PC-9 (cell line): ENCODE results near the gene MYO1F. TPM values are rescaled to one million over a fixed set of nuclear protein-coding genes. Genes with fewer than 3 reads are reported as not detected.

Experiments used
- BruUV-seq: library from RNA; stranded (reverse); fragments of 400-500 nt; replicated peaks from 2 replicates; lab custom pipeline; 2021; lab: Mats Ljungman, UMichigan
- CTCF ChIA-PET: fragments of 300-600 bp; sonication (Branson Sonifier 250); formaldehyde crosslinking; loops from one replicate; lab custom pipeline; 2022; ENCODE audit warnings: antibody characterized with exemption; lab: Charles Lee
- POLR2A ChIA-PET: fragments of 300-600 bp; sonication (Branson Sonifier 250); formaldehyde crosslinking; loops from one replicate; lab custom pipeline; 2022; ENCODE audit warnings: antibody characterized with exemption; ENCODE audit not compliant: unreplicated experiment; lab: Charles Lee
- DNase-seq, 2 experiments: peaks; one replicate each; pipeline versions ENCODE4 v3.0.0 to v3.0.0-alpha.2; 2015 to 2022; ENCODE audit warnings: mixed read lengths in 1 of 2
- H2AFZ ChIP-seq: fragments of 200-600 bp; sonication (generic); 2 replicates; pipeline ENCODE4 v1.8.1; 2017; ENCODE audit warnings: antibody characterized with exemption
- H3F3A ChIP-seq: fragments of 200-600 bp; sonication (generic); 2 replicates; pipeline ENCODE4 v1.8.1; 2017; ENCODE audit warnings: antibody characterized with exemption, mild to moderate bottlenecking, low read depth; ENCODE audit not compliant: insufficient read depth
- H3K27ac ChIP-seq: fragments of 200-600 bp; sonication (generic); 2 replicates; pipeline ENCODE4 v1.6.1; 2016; ENCODE audit warnings: mixed run types
- H3K27me3 ChIP-seq: fragments of 200-600 bp; sonication (generic); 2 replicates; pipeline ENCODE4 v1.6.1; 2016; ENCODE audit warnings: low read depth, mixed run types; ENCODE audit not compliant: insufficient read depth
- H3K36me3 ChIP-seq: fragments of 200-600 bp; sonication (generic); 2 replicates; pipeline ENCODE4 v1.6.1; 2016; ENCODE audit warnings: low read depth, mixed run types
- H3K4me1 ChIP-seq: fragments of 200-600 bp; sonication (generic); replicated peaks from 2 replicates; pipeline ENCODE4 v1.6.1; 2016; ENCODE audit warnings: mixed run types; ENCODE audit not compliant: insufficient read depth
- H3K4me2 ChIP-seq: fragments of 200-600 bp; sonication (generic); 2 replicates; pipeline ENCODE4 v1.6.1; 2017; ENCODE audit warnings: mixed run types
- H3K4me3 ChIP-seq: fragments of 200-600 bp; sonication (generic); 2 replicates; pipeline ENCODE4 v1.6.1; 2016; ENCODE audit warnings: mixed run types
- H3K79me2 ChIP-seq: fragments of 200-600 bp; sonication (generic); 2 replicates; pipeline ENCODE4 v1.6.1; 2017; ENCODE audit warnings: low read depth, mixed run types
- H3K9me2 ChIP-seq: fragments of 200-600 bp; sonication (generic); 2 replicates; pipeline ENCODE4 v1.8.1; 2017; ENCODE audit warnings: mild to moderate bottlenecking; ENCODE audit not compliant: insufficient read depth
- H3K9me3 ChIP-seq: fragments of 200-600 bp; sonication (generic); 2 replicates; pipeline ENCODE4 v1.8.1; 2016; ENCODE audit warnings: low read depth; ENCODE audit not compliant: insufficient read depth
- H4K20me1 ChIP-seq: fragments of 200-600 bp; sonication (generic); 2 replicates; pipeline ENCODE4 v1.8.1; 2017; ENCODE audit not compliant: insufficient read depth
- EZH2 ChIP-seq: fragments of 200-600 bp; sonication (generic); IDR thresholded peaks from 2 replicates; pipeline ENCODE4 v1.8.0; 2017; ENCODE audit warnings: antibody characterized with exemption, low read depth
- intact Hi-C: fragments of 100-400 bp; cut with micrococcal nuclease; formaldehyde crosslinking; loops from one replicate; pipeline ENCODE4 v1.10.0; 2022; ENCODE audit not compliant: unreplicated experiment
- total RNA-seq: library from RNA; stranded (reverse); gene quantifications from 2 replicates; pipeline ENCODE4 v1.2.3, GENCODE V29; 2021
- TF ChIP-seq, protein P1 (sequence below): fragments of 200-600 bp; sonication (generic); conservative IDR thresholded peaks from 2 replicates; pipeline ENCODE4 v1.6.1; 2017; ENCODE audit warnings: mixed run types, antibody characterized with exemption, mild to moderate bottlenecking, moderate library complexity

MYO1F gene
- total RNA-seq, 1 experiment from 2014 or later: 1.3 TPM

DNA sequence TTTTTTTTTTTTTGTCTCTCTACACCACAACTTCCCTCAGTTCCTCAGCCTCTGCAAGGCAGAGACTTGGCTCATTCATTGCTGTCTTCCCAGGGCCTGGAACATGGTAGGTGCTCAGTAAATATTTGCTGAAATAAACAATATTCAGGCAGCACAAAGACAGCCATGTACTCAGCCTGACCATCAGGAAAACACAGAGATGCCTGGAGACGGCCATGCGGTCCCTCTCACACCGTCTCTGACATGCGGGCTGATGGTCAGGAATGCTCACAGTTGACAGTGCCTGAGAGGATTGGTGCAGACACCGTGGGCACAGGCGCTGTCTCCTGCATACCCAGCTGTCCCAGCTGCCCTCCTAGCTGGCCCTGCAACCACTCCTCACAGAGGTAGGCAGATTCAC, 75.7 kb downstream of the MYO1F start:
- no peak overlapping the region for H2AFZ ChIP-seq
- H3K79me2 ChIP-seq: no peaks in the 10 kb centered on the region
- no peak for DNase-seq
- no peaks in the 10 kb centered on the region for H3K4me1 ChIP-seq
- H3K4me3 ChIP-seq: no peak overlapping the region
- no peaks in the 10 kb centered on the region for H4K20me1 ChIP-seq
- H3K9me2 ChIP-seq: no peaks in the 10 kb centered on the region
- intact Hi-C loops: loop anchor here (10.0 kb wide), 1 partner anchor 147 kb away; no protein-coding TSS in a partner anchor
- H3K27me3 ChIP-seq: peaks cover 7% of the 10 kb centered on the region; the same call in 1 of the 2 replicates
- H3K4me2 ChIP-seq: no peak overlapping the region
- TF ChIP-seq, protein P1, sequence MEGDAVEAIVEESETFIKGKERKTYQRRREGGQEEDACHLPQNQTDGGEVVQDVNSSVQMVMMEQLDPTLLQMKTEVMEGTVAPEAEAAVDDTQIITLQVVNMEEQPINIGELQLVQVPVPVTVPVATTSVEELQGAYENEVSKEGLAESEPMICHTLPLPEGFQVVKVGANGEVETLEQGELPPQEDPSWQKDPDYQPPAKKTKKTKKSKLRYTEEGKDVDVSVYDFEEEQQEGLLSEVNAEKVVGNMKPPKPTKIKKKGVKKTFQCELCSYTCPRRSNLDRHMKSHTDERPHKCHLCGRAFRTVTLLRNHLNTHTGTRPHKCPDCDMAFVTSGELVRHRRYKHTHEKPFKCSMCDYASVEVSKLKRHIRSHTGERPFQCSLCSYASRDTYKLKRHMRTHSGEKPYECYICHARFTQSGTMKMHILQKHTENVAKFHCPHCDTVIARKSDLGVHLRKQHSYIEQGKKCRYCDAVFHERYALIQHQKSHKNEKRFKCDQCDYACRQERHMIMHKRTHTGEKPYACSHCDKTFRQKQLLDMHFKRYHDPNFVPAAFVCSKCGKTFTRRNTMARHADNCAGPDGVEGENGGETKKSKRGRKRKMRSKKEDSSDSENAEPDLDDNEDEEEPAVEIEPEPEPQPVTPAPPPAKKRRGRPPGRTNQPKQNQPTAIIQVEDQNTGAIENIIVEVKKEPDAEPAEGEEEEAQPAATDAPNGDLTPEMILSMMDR: no peak
- no peak for TF ChIP-seq EZH2
- CTCF ChIA-PET: no interaction called here
- H3F3A ChIP-seq: peaks cover 7% of the 10 kb centered on the region; the same call in 1 of the 2 replicates
- POLR2A ChIA-PET: no interaction called here
- no peaks in the 10 kb centered on the region for H3K9me3 ChIP-seq
- no peaks in the 10 kb centered on the region for H3K36me3 ChIP-seq
- H3K27ac ChIP-seq: no peak overlapping the region
- no TSS peak for BruUV-seq

DNA sequence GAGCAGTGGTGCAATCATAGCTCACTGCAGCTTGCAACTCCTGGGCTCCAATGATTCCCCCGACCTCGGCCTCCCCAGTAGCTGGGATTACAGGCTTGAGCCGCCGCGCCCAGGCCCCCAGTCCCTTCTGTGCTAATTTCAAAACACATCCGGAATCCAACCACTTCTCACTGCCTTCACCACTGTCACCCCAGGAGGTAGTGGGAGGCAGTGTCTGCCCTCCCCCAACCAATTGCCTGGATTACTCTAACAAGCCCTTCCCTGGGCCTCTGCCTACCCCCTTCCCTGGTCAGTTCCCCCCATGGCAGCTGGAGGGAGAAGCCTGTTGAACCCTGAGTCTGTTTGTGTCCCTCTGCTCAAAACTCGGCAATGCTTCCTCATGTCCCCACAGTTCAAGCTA, 77.1 kb downstream of the MYO1F start:
- H3K9me3 ChIP-seq: no peaks in the 10 kb centered on the region
- no peak overlapping the region for H3K4me2 ChIP-seq
- no peak overlapping the region for H2AFZ ChIP-seq
- peaks cover 7% of the 10 kb centered on the region; the same call in 1 of the 2 replicates for H3K27me3 ChIP-seq
- ChIA-PET CTCF (interaction anchor here (0.5 kb wide), 1 partner anchor 75 kb away, joined by 3 read pairs; no protein-coding TSS in a partner anchor), POLR2A (interaction anchor here (0.5 to 0.6 kb wide), 2 partner anchors 14 to 1592 kb away, joined by 4 to 5 read pairs; partner anchors contain the start of gene ZNF414)
- H3K9me2 ChIP-seq: no peaks in the 10 kb centered on the region
- TF ChIP-seq EZH2: no peak
- TF ChIP-seq, protein P1: no peak
- H3K36me3 ChIP-seq: no peaks in the 10 kb centered on the region
- H4K20me1 ChIP-seq: no peaks in the 10 kb centered on the region
- no peak overlapping the region for H3K27ac ChIP-seq
- H3K4me1 ChIP-seq: no peaks in the 10 kb centered on the region
- intact Hi-C loops: loop anchor here (10.0 kb wide), 1 partner anchor 145 kb away; no protein-coding TSS in a partner anchor
- BruUV-seq: no TSS peak
- no peak for DNase-seq
- H3K79me2 ChIP-seq: no peaks in the 10 kb centered on the region
- 0 out of 2 replicates have a peak, but pooled peaks cover 4% of the 10 kb centered on the region for H3F3A ChIP-seq
- H3K4me3 ChIP-seq: no peak overlapping the region

DNA sequence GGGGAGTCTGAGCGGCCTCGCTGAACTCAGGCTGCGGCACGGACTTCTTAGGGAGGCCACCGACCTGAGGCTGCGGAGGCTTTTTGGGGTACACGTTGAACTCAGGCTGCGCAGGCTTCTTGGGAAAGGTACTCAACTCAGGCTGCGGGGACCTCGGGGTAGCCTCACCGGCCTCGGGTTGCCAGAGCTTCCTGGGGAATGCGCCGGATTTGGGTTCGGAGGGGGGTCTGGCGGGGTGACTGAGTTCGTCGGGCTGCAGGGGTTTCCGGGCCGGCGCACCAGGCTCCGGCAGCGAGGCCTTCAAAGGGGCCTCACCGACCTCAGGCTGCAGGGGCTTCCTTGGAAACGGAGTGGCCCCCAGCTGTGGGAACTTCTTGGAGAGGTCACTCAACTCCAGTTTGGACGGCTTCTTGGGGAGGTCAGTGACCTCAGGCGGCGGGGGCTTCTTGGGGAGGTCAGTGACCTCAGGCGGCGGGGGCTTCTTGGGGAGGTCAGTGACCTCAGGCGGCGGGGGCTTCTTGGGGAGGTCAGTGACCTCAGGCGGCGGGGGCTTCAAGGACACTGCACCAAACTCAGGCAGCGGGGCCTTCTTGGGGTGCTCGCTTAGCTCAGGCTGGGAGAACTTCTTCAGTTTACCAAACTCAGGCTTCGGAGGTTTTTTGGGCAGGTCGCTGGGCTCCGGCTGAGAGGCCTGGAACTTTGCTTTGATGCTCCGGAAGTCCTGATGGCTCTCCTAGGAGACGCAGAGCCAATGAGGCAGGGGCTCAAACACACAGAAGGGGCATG, 78.0 kb downstream of the MYO1F start:
- Histone ChIP-seq H3K27me3 (peaks cover 7% of the 10 kb centered on the region; the same call in 1 of the 2 replicates), H3K79me2 (no peaks in the 10 kb centered on the region), H2AFZ (no peak overlapping the region), H3K36me3 (no peaks in the 10 kb centered on the region), H3F3A (no peaks in the 10 kb centered on the region), H3K9me2 (no peaks in the 10 kb centered on the region), H3K9me3 (no peaks in the 10 kb centered on the region), H3K4me3 (no peak overlapping the region), H4K20me1 (no peaks in the 10 kb centered on the region), H3K27ac (no peak overlapping the region), H3K4me2 (no peak overlapping the region), H3K4me1 (no peaks in the 10 kb centered on the region)
- BruUV-seq: no TSS peak
- CTCF ChIA-PET: interaction anchor here (0.7 kb wide), 1 partner anchor 519 kb away, joined by 3 read pairs; no protein-coding TSS in a partner anchor
- intact Hi-C loops: no loop called here
- TF ChIP-seq EZH2: no peak
- TF ChIP-seq, protein P1: no peak
- POLR2A ChIA-PET: no interaction called here
- DNase-seq: no peak
